GM12892 (cell line): ENCODE results near the gene FKBP14.

Source experiments
- POLR2A ChIP-seq: IDR thresholded peaks from 2 replicates; pipeline ENCODE4 v1.6.1; 2011; ENCODE audit warnings: low read depth, low read length, control low read depth
- POLR2AphosphoS5 ChIP-seq: IDR thresholded peaks from 2 replicates; pipeline ENCODE4 v1.6.1; 2011; ENCODE audit warnings: low read depth, low read length, control low read depth
- TAF1 ChIP-seq: IDR thresholded peaks from 2 replicates; pipeline ENCODE4 v1.6.1; 2011; ENCODE audit warnings: low read depth, mild to moderate bottlenecking, control low read depth, low read length, borderline replicate concordance

- no peak; the same call in 1 of the 2 replicates for TF ChIP-seq POLR2A
- TF ChIP-seq POLR2AphosphoS5: no peak; the same call in 1 of the 2 replicates
- no peak for TF ChIP-seq TAF1
These were observed 1.3 kb upstream of the FKBP14 start for GRCh38 chr7:30027740-30028215.
